ENCODE results near the gene KIF20B. TPM values are rescaled to one million over a fixed set of nuclear protein-coding genes. Genes with fewer than 3 reads are reported as not detected.

KIF20B gene
- total and polyA plus RNA-seq, 2 of the 8 experiments (the other 6 are each of a cell fraction or from before 2014, with no cell fraction given), result 4.5 to 72.0 TPM

DNA sequence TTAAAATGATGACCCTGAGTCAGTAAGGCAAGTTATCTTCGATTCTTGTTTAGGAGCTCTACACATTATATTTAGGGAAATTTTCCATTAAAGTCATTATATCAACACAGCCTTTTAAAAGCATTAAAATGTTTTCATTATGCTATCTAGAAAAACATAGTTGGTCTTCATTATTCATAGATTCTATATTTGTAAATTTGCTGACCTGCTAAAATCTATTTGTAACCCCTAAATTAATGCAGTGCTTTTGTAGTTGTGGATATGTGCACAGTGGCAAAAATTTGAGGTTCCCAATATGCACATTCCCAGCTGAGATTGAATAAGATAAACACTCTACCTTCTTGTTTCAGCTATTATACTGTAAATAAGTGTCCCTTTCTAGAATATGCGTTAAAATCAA lies 81.1 kb downstream of the KIF20B start:
- Histone ChIP-seq H3K56ac (replicated peaks; ENCODE audit: insufficient read length, low read depth, low read length) (no peak overlapping the region), H3K4ac (replicated peaks; ENCODE audit: insufficient read length, low read depth, low read length) (no peak overlapping the region), H3K23ac (ENCODE audit: insufficient read length) (no peak overlapping the region), H3K79me1 (ENCODE audit: low read depth, low read length) (no peaks in the 10 kb centered on the region), H3K36me3 (ENCODE audit: control insufficient read depth in 2 of 4, insufficient read depth in 4 of 4, low read length in 3 of 4) (peaks cover 0 to 7% (median 1%) of the 10 kb centered on the region in 4 experiments; a peak in 4 of 8 replicates), H2BK12ac (ENCODE audit: low read depth, low read length) (no peak overlapping the region), H3K79me2 (ENCODE audit: control insufficient read depth in 1 of 2, insufficient read depth in 2 of 2, low read length in 2 of 2) (no peaks in the 10 kb centered on the region), H3K4me1 (replicated peaks in 1 of 4; ENCODE audit: control insufficient read depth in 3 of 4, insufficient read depth in 4 of 4, low read length in 3 of 4) (no peaks in the 10 kb centered on the region; a peak in 1 of 7 replicates), H2BK20ac (ENCODE audit: low read length) (no peak overlapping the region), H2AFZ (ENCODE audit: low read length) (no peak overlapping the region), H2AK5ac (ENCODE audit: low read depth, low read length) (no peak overlapping the region), H4K20me1 (replicated peaks in 1 of 2; ENCODE audit: control insufficient read depth in 1 of 2, insufficient read depth in 2 of 2, low read length in 2 of 2) (no peaks in the 10 kb centered on the region), H4K91ac (replicated peaks; ENCODE audit: insufficient read length, low read length) (no peak overlapping the region), H3K9me3 (ENCODE audit: insufficient read depth in 2 of 2, low read depth in 1 of 2, low read length in 1 of 2) (no peaks in the 10 kb centered on the region), H3K9ac (replicated peaks in 1 of 4; ENCODE audit: extremely low read depth in 1 of 4, low read depth in 3 of 4, low read length in 3 of 4) (no peak overlapping the region), H3K23me2 (ENCODE audit: low read depth, low read length) (no peaks in the 10 kb centered on the region), H2BK120ac (replicated peaks; ENCODE audit: low read depth, low read length) (no peak overlapping the region), H2BK5ac (ENCODE audit: low read depth, low read length) (no peak overlapping the region), H2BK15ac (ENCODE audit: low read length) (no peak overlapping the region), H3K27me3 (replicated peaks in 1 of 4; ENCODE audit: control insufficient read depth in 3 of 4, extremely low read depth in 1 of 4, insufficient read depth in 3 of 4, low read length in 3 of 4) (no peaks in the 10 kb centered on the region), H3K4me2 (ENCODE audit: insufficient read depth in 1 of 2, low read depth in 2 of 2, low read length in 2 of 2) (no peak overlapping the region), H3K27ac (ENCODE audit: low read depth, low read length) (no peak overlapping the region), H4K5ac (ENCODE audit: insufficient read length, low read depth, low read length) (no peak overlapping the region), H4K8ac (ENCODE audit: extremely low read depth, insufficient read depth, low read length) (no peak overlapping the region), H3K18ac (ENCODE audit: extremely low read depth, low read length) (no peak overlapping the region), H3K4me3 (ENCODE audit: extremely low read depth in 1 of 4, insufficient read depth in 2 of 4, low read depth in 3 of 4, low read length in 4 of 4) (no peak overlapping the region), H3K14ac (ENCODE audit: insufficient read length) (no peak overlapping the region)
- CTCF ChIA-PET (ENCODE audit: partially characterized antibody), result interaction anchor here (0.6 to 1.7 kb wide), 2 partner anchors 12 to 1514 kb away, joined by 4 to 6 read pairs; no protein-coding TSS in a partner anchor
- WGBS, 2 experiments (ENCODE audit: extremely low coverage in 1 of 2, insufficient coverage in 1 of 2, insufficient read length in 1 of 2, insufficient replicate concordance in 2 of 2, low coverage in 1 of 2, low lambda C conversion rate in 2 of 2, missing lambda C conversion rate in 1 of 2), result 97% methylated on average over 2 of the region's 2 CpGs; no CpG with 5 or more reads in 1 of the 2 experiments
- DNase-seq (ENCODE audit: low read depth in 1 of 2, low spot score in 2 of 2), result no peak
- POLR2A ChIA-PET (ENCODE audit: partially characterized antibody), result interaction anchor here (0.7 kb wide), 1 partner anchor 12 kb away, joined by 4 read pairs; no protein-coding TSS in a partner anchor
- no peak for FAIRE-seq
- TF ChIP-seq NANOG (IDR thresholded peaks at IDR 0.05; ENCODE audit: insufficient read depth, low read depth, low read length, poor library complexity, severe bottlenecking) (no peak), CHD1 (IDR thresholded peaks at IDR 0.05; ENCODE audit: low read depth, low read length) (no peak), SAP30 (IDR thresholded peaks at IDR 0.05; ENCODE audit: insufficient read depth, insufficient replicate concordance, low read length) (no peak), POU5F1 (IDR thresholded peaks at IDR 0.05; ENCODE audit: low read depth, low read length) (no peak), CEBPB (IDR thresholded peaks at IDR 0.05; ENCODE audit: low read depth, low read length) (no peak), SRF (IDR thresholded peaks at IDR 0.05; ENCODE audit: low read depth, low read length) (no peak), ZNF274 (IDR thresholded peaks at IDR 0.05; ENCODE audit: borderline replicate concordance, extremely low read depth, low read length) (no peak), TEAD4 (IDR thresholded peaks at IDR 0.05; ENCODE audit: low read depth, low read length) (no peak), YY1 (IDR thresholded peaks at IDR 0.05; ENCODE audit: low read depth, low read length) (no peak), RBBP5 (IDR thresholded peaks at IDR 0.05; ENCODE audit: borderline replicate concordance, low read depth, low read length) (no peak), JUN (IDR thresholded peaks at IDR 0.05; ENCODE audit: low read depth, low read length) (no peak), CBX5 (IDR thresholded peaks at IDR 0.05; ENCODE audit: low read depth, low read length) (no peak), RAD21 (IDR thresholded peaks at IDR 0.05 in 1 of 2, conservative IDR thresholded peaks at IDR 0.05 in 1 of 2; ENCODE audit: low read depth in 2 of 2, low read length in 2 of 2) (no peak)
- TF ChIP-seq, protein P1, sequence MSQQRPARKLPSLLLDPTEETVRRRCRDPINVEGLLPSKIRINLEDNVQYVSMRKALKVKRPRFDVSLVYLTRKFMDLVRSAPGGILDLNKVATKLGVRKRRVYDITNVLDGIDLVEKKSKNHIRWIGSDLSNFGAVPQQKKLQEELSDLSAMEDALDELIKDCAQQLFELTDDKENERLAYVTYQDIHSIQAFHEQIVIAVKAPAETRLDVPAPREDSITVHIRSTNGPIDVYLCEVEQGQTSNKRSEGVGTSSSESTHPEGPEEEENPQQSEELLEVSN (IDR thresholded peaks at IDR 0.05), result no peak
